Measurements from ENCODE around the gene DLL1. TPM values are rescaled to one million over a fixed set of nuclear protein-coding genes. Genes with fewer than 3 reads are reported as not detected.
A peak's percentile ranks its signal among the peaks of the same experiment; 100 is the strongest.

DLL1 gene
- total RNA-seq, 5 donors from 2014 or later (not counting 1 experiment from before 2014, with no cell fraction given), result 3.3 to 8.6 (median 4.7) TPM

DNA sequence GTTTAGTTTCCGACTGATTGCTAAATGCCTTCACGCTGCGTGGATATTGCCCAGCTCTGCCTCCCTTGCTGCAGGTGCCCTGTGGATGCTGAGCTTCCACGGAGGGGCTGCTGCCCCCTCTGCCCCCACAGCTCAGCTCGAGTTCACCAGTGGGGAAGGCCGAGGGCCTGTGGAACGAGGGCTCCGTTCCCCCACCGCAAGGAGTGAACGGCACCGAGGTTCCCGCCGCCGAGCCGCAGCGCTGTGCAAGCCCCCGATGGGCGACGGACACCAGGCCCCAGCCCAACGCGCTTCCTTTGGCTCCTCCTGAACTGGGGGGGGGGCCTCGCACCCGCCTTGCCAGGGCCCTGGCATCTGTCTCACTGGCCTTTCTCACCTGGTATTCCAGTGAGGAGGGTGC is 17.7 kb downstream of the DLL1 start:
- 96% methylated on average over 13 of the region's 23 CpGs for WGBS (ENCODE audit: insufficient coverage)
- H3K27ac ChIP-seq (ENCODE audit: low read length), result no peak overlapping the region
- ChIA-PET CTCF (no interaction called here), POLR2A (no interaction called here)
- Mint-ChIP-seq H3K36me3 (no peaks in the 10 kb centered on the region), H3K27me3 (peaks cover 0 to 9% of the 10 kb centered on the region in 2 donors), H3K4me3 (peak overlapping the region; percentile 81 to 92 (median 84)), H3K4me1 (peaks cover 23 to 38% (median 26%) of the 10 kb centered on the region in 3 donors), H3K27ac (peak overlapping the region in 1 of 2 donors; percentile 36), H3K9me3 (no peaks in the 10 kb centered on the region)
- H3K36me3 ChIP-seq (ENCODE audit: control insufficient read depth in 2 of 2, extremely low read depth in 1 of 2, insufficient read depth in 1 of 2, low read length in 1 of 2), result no peaks in the 10 kb centered on the region
- H3K4me3 ChIP-seq (ENCODE audit: control insufficient read depth in 1 of 2, extremely low read depth in 1 of 2, low read length in 1 of 2), result no peak overlapping the region
- H3K9me3 ChIP-seq, result no peaks in the 10 kb centered on the region
- DNase-seq, result no peak
- peaks cover 10 to 46% of the 10 kb centered on the region in 2 experiments for H3K4me1 ChIP-seq (ENCODE audit: control insufficient read depth in 1 of 2, extremely low read depth in 1 of 2, insufficient read depth in 2 of 2, low read length in 2 of 2)
- ATAC-seq (replicated peaks in 1 of 4), result no peak
- H3K27me3 ChIP-seq (replicated peaks in 1 of 2; ENCODE audit: control insufficient read depth in 2 of 2, extremely low read depth in 1 of 2, insufficient read depth in 2 of 2, low read length in 1 of 2), result peaks cover 0 to 64% of the 10 kb centered on the region in 2 experiments

DNA sequence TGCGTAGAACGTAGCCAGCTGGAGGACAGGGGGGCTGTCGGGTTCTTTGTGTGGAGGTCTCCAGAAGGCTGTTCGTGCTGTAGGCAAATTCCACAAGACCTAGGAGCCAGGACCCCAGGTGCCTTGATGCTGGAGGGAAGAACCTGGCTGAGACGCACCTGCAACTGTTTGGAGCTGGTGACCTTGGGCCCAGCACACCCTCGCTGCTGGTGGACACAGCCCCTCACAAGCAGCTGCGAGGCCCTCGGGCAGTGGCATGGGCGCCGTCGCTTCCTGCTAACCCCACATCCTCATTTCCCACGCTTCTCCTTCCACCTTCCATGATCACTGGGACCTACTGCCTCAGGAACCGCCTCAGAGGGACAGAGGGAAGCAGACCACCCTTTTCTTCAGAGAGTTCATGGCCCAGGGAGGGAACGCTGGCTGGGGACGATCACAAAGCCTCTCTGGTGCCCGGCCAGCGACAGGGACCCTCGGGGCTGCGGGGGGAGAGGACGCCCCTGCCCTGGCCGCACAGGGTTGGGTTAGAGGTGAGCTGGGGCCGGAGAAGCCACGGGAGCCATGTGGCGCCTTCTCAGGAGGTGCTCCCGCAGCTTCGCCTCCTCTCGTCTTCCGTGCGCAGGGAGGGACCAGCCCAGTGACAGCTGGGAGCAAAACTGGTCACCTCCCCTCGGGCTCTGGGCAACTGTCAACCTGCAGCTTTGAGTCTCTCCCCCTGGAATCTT is 18.4 kb downstream of the DLL1 start:
- H3K27ac ChIP-seq (ENCODE audit: low read length), result peak overlapping the region; percentile 66
- H3K4me1 Mint-ChIP-seq, result peaks cover 18 to 31% (median 22%) of the 10 kb centered on the region in 3 donors
- no peak for ATAC-seq (replicated peaks in 1 of 4)

DNA sequence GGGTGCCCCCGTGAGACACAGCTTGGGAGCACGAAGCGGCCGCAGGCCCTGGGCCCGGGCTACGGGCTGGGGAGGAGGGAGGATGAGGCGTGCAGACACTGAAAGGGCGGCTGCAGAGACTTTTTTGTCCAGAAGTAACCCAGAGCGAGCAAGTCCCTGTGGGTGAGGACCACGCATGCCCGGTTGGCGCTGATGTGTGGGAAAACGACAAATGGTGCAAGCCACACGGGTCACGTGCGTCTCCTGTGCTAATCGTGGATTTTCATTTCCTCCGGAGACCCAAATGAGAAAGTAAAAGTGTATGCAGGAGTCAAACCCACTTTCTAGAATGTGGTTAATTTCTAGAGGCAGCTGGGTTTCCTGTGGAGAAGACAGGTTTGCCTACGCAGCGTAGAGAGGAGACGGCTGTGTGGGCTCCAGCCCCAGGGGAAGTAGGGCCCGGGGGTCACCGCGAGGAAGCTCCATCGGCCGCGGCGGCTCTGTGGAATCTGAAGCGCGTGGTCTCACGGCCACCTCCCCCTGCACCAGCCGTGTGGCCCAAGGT is 19.0 kb downstream of the DLL1 start:
- Histone ChIP-seq H3K36me3 (ENCODE audit: control insufficient read depth in 2 of 2, extremely low read depth in 1 of 2, insufficient read depth in 1 of 2, low read length in 1 of 2) (no peaks in the 10 kb centered on the region), H3K9me3 (no peaks in the 10 kb centered on the region), H3K4me1 (ENCODE audit: control insufficient read depth in 1 of 2, extremely low read depth in 1 of 2, insufficient read depth in 2 of 2, low read length in 2 of 2) (peaks cover 5 to 39% of the 10 kb centered on the region in 2 experiments), H3K27me3 (replicated peaks in 1 of 2; ENCODE audit: control insufficient read depth in 2 of 2, extremely low read depth in 1 of 2, insufficient read depth in 2 of 2, low read length in 1 of 2) (peaks cover 0 to 71% of the 10 kb centered on the region in 2 experiments), H3K4me3 (ENCODE audit: control insufficient read depth in 1 of 2, extremely low read depth in 1 of 2, low read length in 1 of 2) (peak overlapping the region; percentile 52 to 85), H3K27ac (ENCODE audit: low read length) (peak overlapping the region; percentile 66)
- H3K4me1 Mint-ChIP-seq, result peaks cover 18 to 29% (median 22%) of the 10 kb centered on the region in 3 donors
- peak overlapping the region; percentile 81 to 92 (median 84) for H3K4me3 Mint-ChIP-seq
- no peaks in the 10 kb centered on the region for H3K36me3 Mint-ChIP-seq
- peak overlapping the region; percentile 88 to 90 for H3K27ac Mint-ChIP-seq
- peak in 34 of 35 experiments; percentile 43 to 90 (median 76) for DNase-seq
- peaks cover 0 to 14% of the 10 kb centered on the region in 2 donors for H3K27me3 Mint-ChIP-seq
- under 1% methylated on average over 32 of the region's 32 CpGs for WGBS (ENCODE audit: insufficient coverage)
- ChIA-PET POLR2A (interaction anchor here in 1 of 2 donors (0.6 kb wide), 1 partner anchor 393 kb away, joined by 3 read pairs; no protein-coding TSS in a partner anchor), CTCF (no interaction called here)
- ATAC-seq (replicated peaks in 1 of 4), result peak; percentile 92 to 94 (median 94)
- H3K9me3 Mint-ChIP-seq, result no peaks in the 10 kb centered on the region

More for the DNA sequence above, 18.4 kb downstream of the DLL1 start:
- ChIA-PET POLR2A (interaction anchor here in 1 of 2 donors (0.6 kb wide), 1 partner anchor 394 kb away, joined by 3 read pairs; no protein-coding TSS in a partner anchor), CTCF (no interaction called here)
- no peak for DNase-seq
- Histone ChIP-seq H3K36me3 (ENCODE audit: control insufficient read depth in 2 of 2, extremely low read depth in 1 of 2, insufficient read depth in 1 of 2, low read length in 1 of 2) (no peaks in the 10 kb centered on the region), H3K9me3 (no peaks in the 10 kb centered on the region), H3K4me3 (ENCODE audit: control insufficient read depth in 1 of 2, extremely low read depth in 1 of 2, low read length in 1 of 2) (peak overlapping the region; percentile 52 to 85), H3K27me3 (replicated peaks in 1 of 2; ENCODE audit: control insufficient read depth in 2 of 2, extremely low read depth in 1 of 2, insufficient read depth in 2 of 2, low read length in 1 of 2) (peaks cover 0 to 71% of the 10 kb centered on the region in 2 experiments), H3K4me1 (ENCODE audit: control insufficient read depth in 1 of 2, extremely low read depth in 1 of 2, insufficient read depth in 2 of 2, low read length in 2 of 2) (peaks cover 8 to 39% of the 10 kb centered on the region in 2 experiments)
- peak overlapping the region; percentile 81 to 92 (median 84) for H3K4me3 Mint-ChIP-seq
- no peaks in the 10 kb centered on the region for H3K9me3 Mint-ChIP-seq
- no peaks in the 10 kb centered on the region for H3K36me3 Mint-ChIP-seq
- peaks cover 0 to 14% of the 10 kb centered on the region in 2 donors for H3K27me3 Mint-ChIP-seq
- 69% methylated on average over 27 of the region's 30 CpGs for WGBS (ENCODE audit: insufficient coverage)
- H3K27ac Mint-ChIP-seq, result peak overlapping the region; percentile 88 to 90

DNA sequence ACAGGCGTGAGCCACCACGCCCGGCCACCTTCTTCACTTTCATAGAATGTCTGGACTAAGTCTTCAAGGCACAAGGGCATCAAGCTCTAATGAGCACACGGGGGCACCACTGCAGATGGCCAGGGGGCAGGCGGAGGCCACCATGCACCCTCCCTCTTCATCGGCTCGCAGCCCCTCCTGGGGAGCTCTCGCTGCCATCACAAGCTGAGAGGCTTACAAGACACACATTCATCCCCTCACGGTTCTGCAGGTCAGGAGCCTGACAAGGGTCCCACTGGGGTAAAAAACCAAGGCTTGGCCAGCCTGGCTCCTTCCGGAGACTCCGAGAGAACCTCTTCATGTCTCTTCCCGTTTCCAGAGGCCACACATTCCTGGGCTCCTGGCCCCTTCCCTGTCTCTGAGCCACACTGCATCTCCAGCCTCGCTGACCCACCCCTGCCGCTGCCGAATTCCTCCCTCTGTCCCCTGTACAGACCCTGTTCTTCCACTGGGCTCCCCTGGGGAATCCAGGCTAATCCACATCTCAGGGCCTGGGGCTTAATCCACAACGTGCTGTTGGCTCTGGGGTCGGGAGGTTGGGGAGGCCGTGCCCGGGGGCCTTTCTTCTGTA is 19.8 kb downstream of the DLL1 start:
- H3K4me1 Mint-ChIP-seq, result peaks cover 18 to 29% (median 22%) of the 10 kb centered on the region in 3 donors

DNA sequence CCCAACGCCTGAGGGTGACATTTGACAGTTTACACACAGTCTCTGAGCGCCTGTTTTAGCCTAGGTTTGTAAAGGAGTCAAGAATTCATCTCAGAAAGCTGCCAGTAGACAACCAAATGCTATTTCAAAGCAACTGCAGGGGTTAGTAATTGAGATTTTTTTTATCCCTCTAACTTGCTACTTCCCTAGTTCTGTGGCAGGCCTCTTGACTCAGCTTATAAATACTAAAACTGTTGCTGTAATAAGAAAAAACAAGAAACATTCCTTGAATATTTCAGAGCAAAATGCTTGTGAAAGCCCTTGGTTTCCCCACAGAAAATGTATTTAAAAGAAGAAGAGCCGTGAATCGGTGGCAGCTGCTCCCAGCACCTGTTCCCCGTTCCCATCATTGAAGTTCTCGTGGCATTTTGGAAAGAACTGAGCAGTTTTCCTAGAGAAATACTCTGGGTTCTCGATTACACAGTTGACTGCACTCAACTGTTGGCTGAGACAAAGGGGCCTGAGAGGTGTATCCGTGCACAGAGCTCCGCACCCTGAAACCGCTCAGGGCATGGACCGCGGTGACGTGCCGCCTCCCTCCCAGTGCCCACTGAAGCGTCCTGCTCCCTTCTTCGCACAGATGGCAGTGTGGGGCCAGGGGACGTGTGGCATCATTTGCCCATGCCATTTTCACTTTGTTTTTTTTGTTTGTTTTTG is 20.9 kb downstream of the DLL1 start:
- H3K4me3 Mint-ChIP-seq, result no peak overlapping the region

More for the DNA sequence above, 19.8 kb downstream of the DLL1 start:
- Mint-ChIP-seq H3K36me3 (no peaks in the 10 kb centered on the region), H3K27ac (peak overlapping the region; percentile 88 to 90), H3K9me3 (no peaks in the 10 kb centered on the region), H3K27me3 (peaks cover 0 to 15% of the 10 kb centered on the region in 2 donors), H3K4me3 (peak overlapping the region; percentile 81 to 92 (median 84))
- WGBS (ENCODE audit: insufficient coverage), result 98% methylated on average over 15 of the region's 19 CpGs
- no peaks in the 10 kb centered on the region for H3K36me3 ChIP-seq (ENCODE audit: control insufficient read depth in 2 of 2, extremely low read depth in 1 of 2, insufficient read depth in 1 of 2, low read length in 1 of 2)
- peak overlapping the region; percentile 52 to 85 for H3K4me3 ChIP-seq (ENCODE audit: control insufficient read depth in 1 of 2, extremely low read depth in 1 of 2, low read length in 1 of 2)
- peaks cover under 1 to 39% of the 10 kb centered on the region in 2 experiments for H3K4me1 ChIP-seq (ENCODE audit: control insufficient read depth in 1 of 2, extremely low read depth in 1 of 2, insufficient read depth in 2 of 2, low read length in 2 of 2)
- no peaks in the 10 kb centered on the region for H3K9me3 ChIP-seq
- no peak for DNase-seq
- H3K27ac ChIP-seq (ENCODE audit: low read length), result peak overlapping the region; percentile 66
- ATAC-seq (replicated peaks in 1 of 4), result no peak
- H3K27me3 ChIP-seq (replicated peaks in 1 of 2; ENCODE audit: control insufficient read depth in 2 of 2, extremely low read depth in 1 of 2, insufficient read depth in 2 of 2, low read length in 1 of 2), result peaks cover 0 to 65% of the 10 kb centered on the region in 2 experiments
- POLR2A ChIA-PET, result no interaction called here
- CTCF ChIA-PET, result no interaction called here

More for the DNA sequence above, 20.9 kb downstream of the DLL1 start:
- CTCF ChIA-PET, result no interaction called here
- Histone ChIP-seq H3K36me3 (ENCODE audit: control insufficient read depth in 2 of 2, extremely low read depth in 1 of 2, insufficient read depth in 1 of 2, low read length in 1 of 2) (no peaks in the 10 kb centered on the region), H3K9me3 (no peaks in the 10 kb centered on the region), H3K4me1 (ENCODE audit: control insufficient read depth in 1 of 2, extremely low read depth in 1 of 2, insufficient read depth in 2 of 2, low read length in 2 of 2) (peaks cover 0 to 39% of the 10 kb centered on the region in 2 experiments), H3K4me3 (ENCODE audit: control insufficient read depth in 1 of 2, extremely low read depth in 1 of 2, low read length in 1 of 2) (no peak overlapping the region), H3K27ac (ENCODE audit: low read length) (no peak overlapping the region), H3K27me3 (replicated peaks in 1 of 2; ENCODE audit: control insufficient read depth in 2 of 2, extremely low read depth in 1 of 2, insufficient read depth in 2 of 2, low read length in 1 of 2) (peaks cover 0 to 68% of the 10 kb centered on the region in 2 experiments)
- Mint-ChIP-seq H3K27me3 (peaks cover 0 to 15% of the 10 kb centered on the region in 2 donors), H3K9me3 (no peaks in the 10 kb centered on the region), H3K4me1 (peaks cover 18 to 29% (median 22%) of the 10 kb centered on the region in 3 donors), H3K27ac (peak overlapping the region in 1 of 2 donors; percentile 52), H3K36me3 (no peaks in the 10 kb centered on the region)
- ATAC-seq (replicated peaks in 1 of 4) (no peak), DNase-seq (no peak)
- WGBS (ENCODE audit: insufficient coverage), result 88% methylated on average over 13 of the region's 17 CpGs
- POLR2A ChIA-PET, result interaction anchor here in 1 of 2 donors (0.5 kb wide), 1 partner anchor 797 kb away, joined by 3 read pairs; no protein-coding TSS in a partner anchor

Measured in T-cell (primary cell).